Activated CD8-positive, alpha-beta memory T cell treated with anti-CD3 and anti-CD28 coated beads, Interleukin-2, amount 50 U/mL, for 24 hours (primary cell): ENCODE results near the gene CSTF1.

Source experiments
- DNase-seq: peaks from one replicate; pipeline ENCODE4 v3.0.0-alpha.2; 2020; ENCODE audit errors: extremely low read depth

CSTF1 gene

GRCh38 chr20:56392132-56392880 lies at the start of gene CSTF1, which contains the start of gene AURKA:
Gene CSTF1, plus strand, starts transcription at chr20:56392645. Its CDS starts 2,908 bp downstream, at chr20:56395553.
Gene AURKA, minus strand, starts transcription at chr20:56392215. Its CDS starts 4,018 bp downstream, at chr20:56388197.
- peak; percentile 100 for DNase-seq

GRCh38 chr20:56342783-56343182 lies 49.7 kb upstream of the CSTF1 start:
- no peak for DNase-seq

DNA sequence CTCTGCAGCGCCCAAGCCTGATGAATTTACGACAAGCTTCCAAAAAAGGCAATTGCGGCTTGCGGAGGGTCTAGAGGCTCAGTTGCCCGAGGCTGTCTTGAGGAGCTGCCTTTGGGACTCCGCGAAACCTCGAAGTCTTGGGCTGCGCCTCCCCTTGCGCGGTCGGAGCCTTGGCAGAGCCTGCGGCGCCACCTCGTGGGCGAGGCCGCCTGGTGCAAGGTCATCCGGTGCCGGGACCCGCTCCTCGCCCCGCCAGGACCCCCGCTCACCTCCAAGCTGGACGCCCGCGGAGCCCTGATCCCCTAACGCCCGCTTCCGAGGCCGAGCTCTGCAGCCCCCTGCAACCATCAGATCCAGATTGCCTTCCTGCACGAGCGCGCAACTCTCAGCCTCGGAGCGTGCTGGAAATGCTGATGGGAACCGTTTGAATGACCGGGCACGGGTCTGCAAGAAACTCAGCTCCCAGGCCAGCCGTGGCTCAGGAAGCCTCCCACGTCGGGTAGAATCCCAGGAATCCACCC lies 48.5 kb upstream of the CSTF1 start:
- no peak for DNase-seq

- DNase-seq, result no peak
Measured at GRCh38 chr20:56345911-56346310, 46.5 kb upstream of the CSTF1 start.

DNA sequence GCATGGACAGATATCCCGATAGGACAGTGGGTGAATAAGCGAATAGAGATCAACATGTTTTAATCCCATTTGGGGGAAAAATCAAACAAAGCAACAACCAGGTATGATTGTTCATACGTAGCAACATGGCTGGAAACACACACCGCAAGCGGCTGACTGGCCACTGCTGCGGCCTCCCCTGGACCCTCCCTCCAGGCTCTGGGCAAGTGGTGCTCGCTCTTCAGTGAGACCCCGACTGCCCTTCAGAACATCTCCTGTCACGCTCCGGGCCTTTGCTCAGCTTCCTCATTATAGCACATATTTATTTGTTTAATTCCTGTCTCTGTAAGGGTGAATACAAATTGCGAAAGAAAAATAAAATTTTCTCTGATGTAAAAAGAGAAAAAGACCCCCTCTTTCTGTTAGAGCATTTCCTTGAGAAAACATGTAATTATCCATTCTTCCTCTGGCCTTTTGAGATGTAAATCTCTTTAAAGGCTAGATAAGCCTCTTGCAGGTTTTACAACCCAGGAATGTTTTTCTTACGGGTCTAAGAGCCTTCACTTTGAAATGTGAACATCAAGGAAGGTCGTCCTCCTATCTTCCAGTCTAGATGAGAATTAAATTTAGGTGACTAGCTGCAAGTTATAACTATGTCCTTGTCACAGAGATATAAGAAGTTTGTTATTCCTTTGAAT lies 44.7 kb upstream of the CSTF1 start:
- DNase-seq, result no peak

DNA sequence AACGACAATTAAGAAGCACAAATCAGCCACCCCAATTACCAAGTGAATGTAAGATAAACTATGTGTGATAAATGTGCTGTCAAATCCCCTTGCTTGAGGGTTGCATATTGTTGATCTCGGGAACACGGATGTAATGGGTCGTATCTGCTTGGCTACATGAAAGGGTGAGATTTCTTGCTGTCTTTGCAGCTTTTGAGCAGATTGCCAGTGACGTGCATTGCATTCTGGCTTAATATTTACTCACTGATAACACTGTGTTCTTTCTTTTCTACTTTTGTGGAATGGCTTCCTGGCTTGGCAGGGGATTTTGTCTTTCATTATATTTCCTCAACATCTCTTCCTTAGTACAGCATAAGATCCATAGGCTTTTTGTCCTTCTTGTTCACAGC lies 44.1 kb upstream of the CSTF1 start:
- no peak for DNase-seq

DNA sequence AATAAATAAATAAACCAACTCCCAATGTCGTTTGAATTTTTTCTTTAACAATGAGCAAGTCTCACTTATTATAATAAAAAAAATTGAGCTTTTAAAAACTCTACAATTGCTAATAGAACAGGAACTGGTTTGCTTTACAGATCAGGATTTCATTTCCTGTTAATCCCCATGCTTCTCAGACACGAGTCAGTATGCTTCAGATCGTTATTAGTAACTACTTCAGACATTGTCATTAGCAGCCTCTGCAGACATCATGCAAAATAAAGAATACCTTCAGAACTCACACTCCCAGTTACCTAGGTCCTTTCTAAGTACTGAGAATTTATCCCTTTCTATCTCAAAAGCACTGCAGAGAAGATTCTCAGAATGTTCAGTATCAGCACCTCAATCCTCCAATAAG lies 43.7 kb upstream of the CSTF1 start:
- DNase-seq, result no peak

GRCh38 chr20:56350842-56351241 lies 41.6 kb upstream of the CSTF1 start:
- DNase-seq, result no peak

DNA sequence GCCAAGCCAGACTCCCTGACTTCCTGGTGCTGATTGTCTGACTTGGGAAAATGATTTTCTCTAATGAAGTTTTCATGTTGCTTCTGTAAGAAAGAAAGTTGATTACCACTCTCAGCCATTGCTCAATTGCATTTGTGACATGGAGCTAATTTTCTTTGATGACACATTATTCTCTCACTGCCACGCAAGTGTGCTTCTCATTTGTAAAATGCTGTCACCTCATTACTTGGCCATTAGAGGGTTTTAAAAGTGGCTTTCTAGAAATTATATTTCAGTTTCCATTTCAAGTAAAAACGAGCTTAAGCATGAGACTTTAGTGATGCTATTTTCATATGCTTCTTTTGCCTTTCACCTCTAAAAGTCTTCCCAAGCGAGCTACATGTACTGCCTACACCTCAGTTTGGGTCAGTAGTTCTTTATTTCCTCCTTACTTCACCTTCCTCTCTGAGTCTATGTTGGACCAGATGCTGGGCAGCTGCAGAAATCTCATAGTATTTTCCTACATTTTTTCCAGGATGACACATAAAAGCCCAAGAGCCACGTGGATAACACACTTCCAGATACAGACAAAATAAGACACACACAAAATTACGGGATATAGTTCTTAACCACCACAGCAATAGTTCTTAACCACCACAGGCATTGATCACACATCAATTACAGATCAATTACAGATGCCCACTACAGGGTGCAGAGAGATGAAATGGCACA lies 39.9 kb upstream of the CSTF1 start:
- no peak for DNase-seq

GRCh38 chr20:56353356-56353755 lies 39.1 kb upstream of the CSTF1 start:
- DNase-seq, result no peak

DNA sequence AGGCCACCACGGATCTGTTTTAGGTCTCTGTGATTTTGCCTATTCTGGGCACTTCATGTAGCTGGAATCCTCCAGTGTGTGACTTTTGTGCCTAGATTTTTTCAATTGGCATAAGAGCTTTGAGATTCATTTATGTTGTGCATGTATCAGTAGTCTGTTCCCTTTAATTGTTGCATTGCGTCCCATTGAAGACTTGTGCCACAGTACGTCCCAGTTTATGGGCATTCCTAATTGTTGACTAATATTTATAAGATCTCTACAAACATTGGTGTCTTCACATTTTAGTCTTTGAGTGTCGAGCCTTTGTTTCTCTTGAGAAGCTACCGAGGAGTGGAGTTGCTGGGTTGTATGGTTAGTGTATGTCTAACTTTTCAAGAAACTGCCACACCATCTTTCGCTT lies 34.4 kb upstream of the CSTF1 start:
- no peak for DNase-seq

DNA sequence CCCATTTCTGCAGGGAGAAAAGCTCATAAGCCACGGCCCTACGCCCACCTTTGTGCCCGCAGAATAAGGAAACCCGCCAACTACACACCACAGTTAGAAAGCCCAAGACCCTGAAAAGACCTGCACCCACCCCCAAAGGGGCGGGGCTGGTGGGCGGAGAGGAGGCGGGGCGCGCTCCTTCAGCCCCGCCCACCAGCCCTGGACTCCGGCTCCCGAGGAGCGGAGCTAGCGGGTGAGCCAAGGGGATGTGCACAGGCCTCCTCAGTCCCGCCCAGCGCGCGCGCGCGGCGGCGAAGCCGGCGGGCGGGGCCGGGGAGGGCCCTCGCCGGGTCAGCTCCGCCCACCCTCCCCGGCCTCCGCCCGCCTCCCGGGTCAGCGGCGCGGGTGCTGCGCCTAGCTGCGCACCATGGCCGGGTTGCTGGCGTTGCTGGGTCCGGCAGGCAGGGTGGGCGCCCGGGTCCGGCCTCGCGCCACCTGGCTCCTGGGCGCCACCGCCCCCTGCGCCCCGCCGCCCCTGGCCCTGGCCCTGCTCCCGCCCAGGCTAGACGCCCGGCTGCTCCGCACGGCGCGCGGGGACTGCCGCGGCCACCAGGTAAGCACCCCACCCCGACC lies 33.7 kb upstream of the CSTF1 start, which contains the start of gene FAM210B:
Gene FAM210B (plus strand): TSS at position 375 of the 612 bp plus-strand sequence. CDS start 32 bp downstream, at position 407.
- DNase-seq, result peak; percentile 29

DNA sequence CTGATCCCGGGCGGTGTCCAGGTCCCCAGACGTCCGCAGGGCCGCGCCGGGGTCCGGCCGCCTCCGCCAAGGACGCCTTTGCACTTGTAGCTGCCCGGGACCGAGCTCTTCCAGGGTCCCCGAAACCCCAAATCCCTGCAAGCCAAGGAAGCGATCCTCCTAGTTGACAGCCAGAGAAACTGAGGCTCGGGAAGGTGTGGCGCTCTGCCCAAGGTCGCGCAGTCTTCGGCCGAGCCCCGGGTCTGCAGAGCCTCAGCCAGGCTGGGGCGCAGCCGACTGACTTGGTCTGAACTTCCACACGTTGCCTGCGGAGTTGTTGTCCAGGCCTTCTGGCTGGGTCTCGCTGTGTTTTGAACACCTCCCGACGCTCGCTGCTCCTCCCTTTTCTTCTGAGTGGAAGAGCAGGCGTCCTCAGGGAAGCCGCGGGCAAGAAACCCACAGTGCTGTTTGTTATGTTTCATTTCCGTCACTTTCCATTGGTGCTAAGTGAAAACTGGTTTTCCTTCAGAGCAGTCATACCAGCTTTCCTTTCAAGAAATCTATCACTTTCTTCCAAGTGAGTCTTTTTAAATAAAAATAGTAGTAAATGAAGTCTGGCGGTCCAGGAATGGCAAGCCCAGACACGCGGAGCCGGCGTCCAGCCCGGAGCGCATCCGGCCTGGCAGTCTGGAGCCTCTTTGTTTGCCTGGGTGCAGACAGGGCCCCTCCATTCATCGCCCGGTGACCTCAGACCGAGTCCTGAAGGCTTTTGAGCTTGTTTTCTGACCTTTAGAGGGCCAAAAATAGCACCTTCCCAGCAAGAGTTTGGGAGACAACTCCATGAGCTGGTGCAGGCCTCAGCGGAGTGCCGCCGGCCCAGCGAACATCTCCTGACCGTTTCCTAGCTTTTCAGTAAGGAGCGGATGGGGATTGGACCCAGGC lies 33.0 kb upstream of the CSTF1 start:
- DNase-seq, result no peak

- no peak for DNase-seq
Measured at GRCh38 chr20:56360133-56360907, 32.1 kb upstream of the CSTF1 start.

- no peak for DNase-seq
Measured at GRCh38 chr20:56360908-56361205, 31.6 kb upstream of the CSTF1 start.

- DNase-seq, result no peak
Measured at GRCh38 chr20:56361900-56362299, 30.5 kb upstream of the CSTF1 start.

GRCh38 chr20:56362833-56363413 lies 29.5 kb upstream of the CSTF1 start:
- DNase-seq, result no peak

- DNase-seq, result no peak
Measured at GRCh38 chr20:56363491-56363890, 29.0 kb upstream of the CSTF1 start.

- no peak for DNase-seq
Measured at GRCh38 chr20:56368351-56369134, 23.9 kb upstream of the CSTF1 start.
